ENCODE results near the gene KANSL1. TPM values are rescaled to one million over a fixed set of nuclear protein-coding genes. Genes with fewer than 3 reads are reported as not detected.

The KANSL1 gene
- total and polyA plus RNA-seq, 2 experiments from 2014 or later: 49.0 to 206 TPM

GRCh38 chr17:46010597-46011186, 182.5 kb downstream of the KANSL1 start:
- no peaks in the 10 kb centered on the region; the same call in 2 of the 3 replicates for H3K4me1 Mint-ChIP-seq
- no peak overlapping the region for H3K4me3 Mint-ChIP-seq
- H3K9me3 Mint-ChIP-seq: peaks cover 3% of the 10 kb centered on the region; the same call in 2 of the 3 replicates
- Histone ChIP-seq H3K27me3 (ENCODE audit: insufficient read depth) (no peaks in the 10 kb centered on the region), H3K36me3 (ENCODE audit: insufficient read depth) (no peaks in the 10 kb centered on the region), H3K4me2 (no peak overlapping the region), H2AFZ (no peak overlapping the region), H3K27ac (ENCODE audit: low read depth) (no peak overlapping the region), H3K4me3 (no peak overlapping the region), H3F3A (replicated peaks; ENCODE audit: low read depth) (no peaks in the 10 kb centered on the region), H3K4me1 (ENCODE audit: insufficient read depth) (no peaks in the 10 kb centered on the region), H3K9me2 (ENCODE audit: insufficient read depth) (no peaks in the 10 kb centered on the region), H4K20me1 (replicated peaks; ENCODE audit: insufficient read depth) (no peaks in the 10 kb centered on the region), H3K79me2 (replicated peaks; ENCODE audit: insufficient read depth) (no peaks in the 10 kb centered on the region)
- DNase-seq (ENCODE audit: low spot score) (peak; percentile 53), ATAC-seq (peak; percentile 62)
- peaks cover 8% of the 10 kb centered on the region for H3K27me3 Mint-ChIP-seq (ENCODE audit: insufficient read depth, low read depth, poor library complexity)
- H3K36me3 Mint-ChIP-seq (ENCODE audit: low read depth): no peaks in the 10 kb centered on the region; the same call in 2 of the 3 replicates
- H3K27ac Mint-ChIP-seq: no peak overlapping the region
- peak; percentile 31 to 56; a peak in 3 of 4 replicates for TF ChIP-seq CTCF (conservative IDR thresholded peaks at IDR 0.05; ENCODE audit: low read depth in 2 of 2)
- no peak for TF ChIP-seq POLR2AphosphoS5 (IDR thresholded peaks at IDR 0.05; ENCODE audit: low read depth)

GRCh38 chr17:46009681-46010596, 183.3 kb downstream of the KANSL1 start:
- Histone ChIP-seq H3K4me1 (ENCODE audit: insufficient read depth) (no peaks in the 10 kb centered on the region), H3K4me3 (no peak overlapping the region), H3F3A (replicated peaks; ENCODE audit: low read depth) (no peaks in the 10 kb centered on the region), H3K27ac (ENCODE audit: low read depth) (no peak overlapping the region), H3K9me2 (ENCODE audit: insufficient read depth) (no peaks in the 10 kb centered on the region), H3K27me3 (ENCODE audit: insufficient read depth) (no peaks in the 10 kb centered on the region), H2AFZ (no peak overlapping the region), H3K4me2 (no peak overlapping the region), H3K79me2 (replicated peaks; ENCODE audit: insufficient read depth) (no peaks in the 10 kb centered on the region), H3K36me3 (ENCODE audit: insufficient read depth) (no peaks in the 10 kb centered on the region), H4K20me1 (replicated peaks; ENCODE audit: insufficient read depth) (no peaks in the 10 kb centered on the region)
- Mint-ChIP-seq H3K36me3 (ENCODE audit: low read depth) (no peaks in the 10 kb centered on the region; the same call in 2 of the 3 replicates), H3K27ac (no peak overlapping the region), H3K4me1 (no peaks in the 10 kb centered on the region; the same call in 2 of the 3 replicates), H3K27me3 (ENCODE audit: insufficient read depth, low read depth, poor library complexity) (peaks cover 8% of the 10 kb centered on the region), H3K4me3 (no peak overlapping the region), H3K9me3 (peaks cover 3% of the 10 kb centered on the region; the same call in 2 of the 3 replicates)
- ATAC-seq (no peak), DNase-seq (ENCODE audit: low spot score) (no peak)
- TF ChIP-seq ETS1 (IDR thresholded peaks at IDR 0.05) (no peak), CTCF (conservative IDR thresholded peaks at IDR 0.05; ENCODE audit: low read depth in 2 of 2) (no peak), STAT1 (IDR thresholded peaks at IDR 0.05; ENCODE audit: unreplicated experiment) (no peak), EZH2 (IDR thresholded peaks at IDR 0.05; ENCODE audit: low read depth, unreplicated experiment) (no peak)
